ENCODE measurements around the gene LDLRAD3. TPM values are rescaled to one million over a fixed set of nuclear protein-coding genes. Genes with fewer than 3 reads are reported as not detected.

The LDLRAD3 gene
- total RNA-seq, 1 donor from 2014 or later, result 0.98 TPM

- DNase-seq (ENCODE audit: low spot score) (no peak), ATAC-seq (no peak)
Observed at GRCh38 chr11:35927104-35927503, 16.8 kb upstream of the LDLRAD3 start.

GRCh38 chr11:35927682-35928081 lies 16.2 kb upstream of the LDLRAD3 start:
- ATAC-seq (peak; percentile 97), DNase-seq (ENCODE audit: low spot score) (peak; percentile 93)

- ATAC-seq, result peak; percentile 50
- DNase-seq (ENCODE audit: low spot score), result no peak
Observed at GRCh38 chr11:35928688-35929395, 15.0 kb upstream of the LDLRAD3 start.

- DNase-seq (ENCODE audit: low spot score), result no peak
- no peak for ATAC-seq
Observed at GRCh38 chr11:35930466-35930865, 13.4 kb upstream of the LDLRAD3 start.

- no peak for DNase-seq (ENCODE audit: low spot score)
- no peak for ATAC-seq
Observed at GRCh38 chr11:35932121-35932520, 11.7 kb upstream of the LDLRAD3 start.

GRCh38 chr11:35932681-35933319 lies 11.1 kb upstream of the LDLRAD3 start:
- ATAC-seq, result no peak
- DNase-seq (ENCODE audit: low spot score), result no peak

GRCh38 chr11:35933320-35933871 lies 10.5 kb upstream of the LDLRAD3 start:
- DNase-seq (ENCODE audit: low spot score) (no peak), ATAC-seq (no peak)

- ATAC-seq (no peak), DNase-seq (ENCODE audit: low spot score) (no peak)
Observed at GRCh38 chr11:35934271-35934670, 9.6 kb upstream of the LDLRAD3 start.

- peak; percentile 93 for ATAC-seq
Observed at GRCh38 chr11:35934981-35935380, 8.9 kb upstream of the LDLRAD3 start.

GRCh38 chr11:35935390-35935789 lies 8.5 kb upstream of the LDLRAD3 start:
- DNase-seq (ENCODE audit: low spot score) (no peak), ATAC-seq (no peak)

More at GRCh38 chr11:35934981-35935380, 8.9 kb upstream of the LDLRAD3 start:
- DNase-seq (ENCODE audit: low spot score), result peak; percentile 50

- DNase-seq (ENCODE audit: low spot score) (no peak), ATAC-seq (no peak)
Observed at GRCh38 chr11:35937111-35937510, 6.8 kb upstream of the LDLRAD3 start.

- ATAC-seq, result no peak
- no peak for DNase-seq (ENCODE audit: low spot score)
Observed at GRCh38 chr11:35937700-35938099, 6.2 kb upstream of the LDLRAD3 start.

GRCh38 chr11:35938231-35938630 lies 5.6 kb upstream of the LDLRAD3 start:
- ATAC-seq (no peak), DNase-seq (ENCODE audit: low spot score) (no peak)

GRCh38 chr11:35943309-35943708 lies 553 bp upstream of the LDLRAD3 start:
- no peak for DNase-seq (ENCODE audit: low spot score)
- ATAC-seq, result no peak

- DNase-seq (ENCODE audit: low spot score) (peak; percentile 47), ATAC-seq (no peak)
Observed at GRCh38 chr11:35944503-35945136, 758 bp downstream of the LDLRAD3 start.

- DNase-seq (ENCODE audit: low spot score), result no peak
- no peak for ATAC-seq
Observed at GRCh38 chr11:35945137-35945518, 1.3 kb downstream of the LDLRAD3 start.

- no peak for DNase-seq (ENCODE audit: low spot score)
- ATAC-seq, result no peak
Observed at GRCh38 chr11:35946766-35947165, 2.9 kb downstream of the LDLRAD3 start.

GRCh38 chr11:35947437-35947836 lies 3.6 kb downstream of the LDLRAD3 start:
- DNase-seq (ENCODE audit: low spot score) (no peak), ATAC-seq (no peak)

GRCh38 chr11:35949242-35949641 lies 5.4 kb downstream of the LDLRAD3 start:
- no peak for ATAC-seq
- DNase-seq (ENCODE audit: low spot score), result no peak

- ATAC-seq, result no peak
- DNase-seq (ENCODE audit: low spot score), result no peak
Observed at GRCh38 chr11:35950082-35950481, 6.2 kb downstream of the LDLRAD3 start.

- no peak for ATAC-seq
- no peak for DNase-seq (ENCODE audit: low spot score)
Observed at GRCh38 chr11:35951680-35952079, 7.8 kb downstream of the LDLRAD3 start.

All from left lobe of liver (tissue), 2 donors.